Gastroesophageal sphincter (tissue), 4 donors: ENCODE measurements around the gene GON7. TPM values are rescaled to one million over a fixed set of nuclear protein-coding genes. Genes with fewer than 3 reads are reported as not detected.
A peak's percentile ranks its signal among the peaks of the same experiment; 100 is the strongest.

ENCODE experiments used
- ATAC-seq: fragments of 150-250 bp; one replicate; pipeline ENCODE4 v1.9.1; 2016; ENCODE audit warnings: mild to moderate bottlenecking, moderate library complexity
- H3K27ac ChIP-seq, 4 donors: fragments of 200-600 bp; sonication (generic) in 3 of 4; 1 replicate in 3 of 4; 2 replicates in 1 of 4; pipeline ENCODE4 v1.5.1; 2016 to 2019
- H3K27me3 ChIP-seq: fragments of 200-600 bp; sonication (generic); one replicate; pipeline ENCODE4 v1.5.1; 2019
- H3K36me3 ChIP-seq, 2 donors: fragments of 200-600 bp; sonication (generic); one replicate each; pipeline ENCODE4 v1.5.1; 2019; ENCODE audit warnings: control low read depth in 1 of 2
- H3K4me1 ChIP-seq, 3 donors: fragments of 200-600 bp; sonication (generic); 1 replicate in 2 of 3; 2 replicates in 1 of 3; pipeline ENCODE4 v1.5.1; 2016 to 2019; ENCODE audit warnings: control low read depth in 2 of 3
- H3K4me3 ChIP-seq, 2 donors: fragments of 200-600 bp; sonication (generic); one replicate each; pipeline ENCODE4 v1.5.1; 2019; ENCODE audit warnings: mild to moderate bottlenecking in 1 of 2, moderate library complexity in 1 of 2
- H3K9me3 ChIP-seq, 3 donors: fragments of 200-600 bp; sonication (generic); one replicate each; pipeline ENCODE4 v1.5.1; 2017 to 2019; ENCODE audit warnings: control low read depth in 2 of 3
- CTCF ChIP-seq, 4 experiments: fragments of 200-600 bp in 2 of 4; fragments of 450-650 bp in 2 of 4; sonication (generic) in 1 of 4; IDR thresholded peaks; one replicate each; pipeline ENCODE4 v1.5.1; 2017 to 2019; ENCODE audit warnings: antibody characterized with exemption in 4 of 4, mild to moderate bottlenecking in 2 of 4, moderate library complexity in 2 of 4
- EP300 ChIP-seq: sonication (generic); formaldehyde crosslinking; IDR thresholded peaks from one replicate; pipeline ENCODE4 v1.6.1; 2017; ENCODE audit warnings: antibody characterized with exemption, mild to moderate bottlenecking
- POLR2A ChIP-seq, 2 donors: fragments of 450-650 bp; IDR thresholded peaks; one replicate each; pipeline ENCODE4 v1.6.1; 2017; ENCODE audit warnings: antibody characterized with exemption in 2 of 2, mild to moderate bottlenecking in 2 of 2, moderate library complexity in 1 of 2
- POLR2AphosphoS5 ChIP-seq: sonication (generic); formaldehyde crosslinking; IDR thresholded peaks from one replicate; pipeline ENCODE4 v1.6.1; 2017; ENCODE audit warnings: antibody characterized with exemption
- WGBS, 2 donors: methylation state at CpG; one replicate each; pipeline ENCODE4 v1.1.5; 2018; ENCODE audit warnings: low coverage in 1 of 2; 5-methylcytosine and 5-hydroxymethylcytosine counted together
- total RNA-seq, 4 donors: library from RNA; depleted of rRNA; stranded (reverse); fragments of >200 nt; gene quantifications; one replicate each; pipeline ENCODE4 v1.1.0, GENCODE V29; 2016

The GON7 gene
- total RNA-seq, 4 donors from 2014 or later = 10.5 to 20.4 (median 14.7) TPM

GRCh38 chr14:93230539-93230938 is 23.7 kb upstream of the GON7 start:
- Histone ChIP-seq H3K27me3 (no peaks in the 10 kb centered on the region), H3K36me3 (peaks cover 0 to 45% of the 10 kb centered on the region in 2 donors), H3K9me3 (no peaks in the 10 kb centered on the region), H3K4me3 (no peak overlapping the region), H3K4me1 (peaks cover 0 to 15% (median 0%) of the 10 kb centered on the region in 3 donors), H3K27ac (no peak overlapping the region)
- TF ChIP-seq POLR2A (IDR thresholded peaks at IDR 0.05) (no peak), EP300 (no peak), CTCF (IDR thresholded peaks at IDR 0.05) (no peak), POLR2AphosphoS5 (no peak)
- WGBS, 2 donors = 93 to 94% methylated on average over 10 to 15 of the region's 16 CpGs
- ATAC-seq = no peak

- H3K27ac ChIP-seq = no peak overlapping the region
- H3K4me1 ChIP-seq = peaks cover 0 to 15% (median 0%) of the 10 kb centered on the region in 3 donors
- H3K27me3 ChIP-seq = no peaks in the 10 kb centered on the region
- ATAC-seq = no peak
- peaks cover 0 to 65% of the 10 kb centered on the region in 2 donors for H3K36me3 ChIP-seq
- no peaks in the 10 kb centered on the region for H3K9me3 ChIP-seq
- TF ChIP-seq POLR2A (IDR thresholded peaks at IDR 0.05) (no peak), CTCF (IDR thresholded peaks at IDR 0.05) (no peak), POLR2AphosphoS5 (no peak), EP300 (no peak)
- H3K4me3 ChIP-seq = no peak overlapping the region
- 90 to 92% methylated on average over 7 to 8 of the region's 8 CpGs for WGBS, 2 donors
Observed at GRCh38 chr14:93228550-93228949, 21.7 kb upstream of the GON7 start.

- Histone ChIP-seq H3K36me3 (peaks cover 0 to 100% of the 10 kb centered on the region in 2 donors), H3K4me3 (no peak overlapping the region), H3K9me3 (no peaks in the 10 kb centered on the region), H3K27ac (no peak overlapping the region), H3K27me3 (no peaks in the 10 kb centered on the region), H3K4me1 (no peaks in the 10 kb centered on the region)
- ATAC-seq = no peak
- no peak for TF ChIP-seq POLR2AphosphoS5
- TF ChIP-seq POLR2A (IDR thresholded peaks at IDR 0.05) = no peak
- TF ChIP-seq CTCF (IDR thresholded peaks at IDR 0.05) = no peak
- TF ChIP-seq EP300 = no peak
- WGBS, 2 donors = 100% methylated on average over 11 of the region's 27 CpGs; no CpG with 5 or more reads in 1 of the 2 donors
Observed at GRCh38 chr14:93223565-93223964, 16.7 kb upstream of the GON7 start.

- H3K36me3 ChIP-seq = peaks cover 0 to 100% of the 10 kb centered on the region in 2 donors
- ATAC-seq = no peak
- TF ChIP-seq CTCF (IDR thresholded peaks at IDR 0.05) (no peak), POLR2A (IDR thresholded peaks at IDR 0.05) (no peak), POLR2AphosphoS5 (no peak), EP300 (no peak)
- no peaks in the 10 kb centered on the region for H3K9me3 ChIP-seq
- H3K4me3 ChIP-seq = no peak overlapping the region
- H3K4me1 ChIP-seq = no peaks in the 10 kb centered on the region
- H3K27me3 ChIP-seq = no peaks in the 10 kb centered on the region
- H3K27ac ChIP-seq = no peak overlapping the region
Observed at GRCh38 chr14:93220509-93220908, 13.6 kb upstream of the GON7 start.

- ATAC-seq = no peak
- Histone ChIP-seq H3K9me3 (no peaks in the 10 kb centered on the region), H3K36me3 (peaks cover 0 to 100% of the 10 kb centered on the region in 2 donors), H3K4me1 (no peaks in the 10 kb centered on the region), H3K27me3 (no peaks in the 10 kb centered on the region), H3K27ac (no peak overlapping the region), H3K4me3 (no peak overlapping the region)
- 42 to 45% methylated on average over 3 of the region's 3 CpGs for WGBS, 2 donors
- TF ChIP-seq POLR2AphosphoS5 (no peak), CTCF (IDR thresholded peaks at IDR 0.05) (peak; percentile 13 to 37 (median 14))
Observed at GRCh38 chr14:93219103-93219726, 12.3 kb upstream of the GON7 start.
